Fibroblast of peridontal ligament (primary cell): ENCODE data around the gene BLM.
A peak's percentile ranks its signal among the peaks of the same experiment; 100 is the strongest.
"Not testable (repeated sequence)": the region's sequence is repeated elsewhere in the genome, so short reads cannot be mapped to it uniquely, and the experiment has no call there.

Experiments
- DNase-seq: peaks from one replicate; pipeline ENCODE4 v3.0.0-alpha.2; 2010; ENCODE audit errors: extremely low read depth

BLM gene

DNA sequence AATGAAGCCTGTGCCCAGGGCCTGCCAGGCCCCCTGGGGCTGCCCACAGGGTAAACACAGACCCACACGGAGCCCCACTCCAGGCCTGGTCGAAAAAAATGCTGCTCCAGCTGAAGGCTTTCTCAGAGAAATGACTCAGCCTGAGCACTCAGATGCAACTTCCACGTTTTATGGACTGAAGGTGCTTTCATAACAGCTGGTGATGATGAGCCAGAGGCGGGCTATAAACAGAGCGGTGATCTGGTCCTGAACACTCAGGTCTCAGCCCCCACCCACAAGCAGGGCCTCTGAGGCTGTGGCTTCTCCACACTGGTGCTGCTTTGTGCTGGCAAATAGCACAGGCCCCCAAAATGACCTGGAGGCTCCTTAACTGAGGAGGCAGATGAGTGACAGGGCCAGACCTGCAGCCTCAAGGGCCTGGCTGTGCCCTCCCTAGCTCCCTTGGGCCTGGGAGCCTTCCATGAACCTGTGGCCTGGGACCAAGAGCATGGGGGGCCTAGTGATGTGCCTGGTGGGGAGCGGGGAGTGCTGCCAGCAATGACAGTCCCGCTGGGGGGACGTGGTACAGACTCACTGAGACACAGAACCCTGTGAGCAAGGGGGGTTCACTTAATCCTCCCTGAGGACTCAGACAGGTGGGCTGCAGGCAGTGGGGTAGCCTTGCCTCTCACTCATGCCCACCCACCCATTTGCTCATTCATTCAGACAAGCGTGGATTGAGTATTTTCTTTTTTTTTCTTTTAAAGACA is 128.2 kb downstream of the BLM start:
- DNase-seq: peak; percentile 83

DNA sequence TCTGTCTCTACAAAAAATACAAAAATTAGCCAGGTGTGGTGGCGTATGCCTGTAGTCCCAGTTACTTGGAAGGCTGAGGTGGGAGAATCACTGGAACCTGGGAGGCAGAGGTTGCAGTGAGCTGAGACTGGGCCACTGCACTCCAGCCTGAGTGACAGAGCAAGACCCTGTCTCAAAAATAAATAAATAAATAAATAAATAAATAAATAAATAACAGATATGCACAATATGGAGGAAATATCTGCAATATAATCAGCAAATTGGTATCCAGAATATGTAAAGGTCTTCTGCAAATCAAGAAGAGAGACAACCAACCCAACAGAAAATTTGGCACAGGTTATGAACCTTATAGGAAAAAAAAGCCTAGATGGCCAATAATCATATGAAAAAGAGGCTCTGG is 132.3 kb downstream of the BLM start:
- not testable (repeated sequence) for DNase-seq

DNA sequence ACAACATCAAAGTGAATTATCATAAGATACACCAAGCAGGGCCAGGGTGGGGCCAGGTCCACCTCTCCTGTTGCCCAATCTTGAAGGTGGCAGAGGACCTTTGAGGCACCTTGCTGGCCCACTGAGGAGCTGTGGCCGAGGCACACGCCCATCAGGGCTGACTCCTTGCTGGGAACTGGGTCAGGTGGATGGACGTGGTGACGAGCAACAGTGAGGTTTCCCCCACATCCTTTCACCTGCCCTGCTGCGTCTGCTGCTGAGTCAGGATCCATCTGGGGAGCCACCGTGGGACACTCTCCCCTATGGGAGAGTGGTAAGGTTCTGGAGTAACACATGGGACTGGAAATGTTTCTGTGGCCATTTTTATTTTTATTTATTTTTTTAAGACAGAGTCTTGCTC is 134.0 kb downstream of the BLM start:
- DNase-seq: no peak

DNA sequence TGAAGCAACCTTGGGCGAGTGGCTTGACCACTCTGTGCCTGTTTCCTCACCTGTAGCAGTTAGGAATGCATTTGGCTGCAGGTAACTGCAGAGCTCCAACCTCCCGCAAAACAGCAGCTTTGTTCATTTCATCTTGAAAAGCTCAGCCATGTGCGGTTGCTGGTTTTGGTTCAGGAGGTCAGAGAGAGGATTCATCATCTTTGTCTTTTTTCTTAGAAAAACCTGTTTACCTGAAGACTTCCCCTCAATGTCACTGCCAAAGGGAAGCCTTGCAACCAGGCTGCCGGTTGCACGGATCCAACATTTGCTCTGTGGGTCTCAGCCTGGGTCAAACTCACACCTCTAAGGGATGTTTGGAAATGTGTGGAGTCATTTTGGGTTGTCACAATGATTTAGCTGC is 134.8 kb downstream of the BLM start:
- DNase-seq: no peak

DNA sequence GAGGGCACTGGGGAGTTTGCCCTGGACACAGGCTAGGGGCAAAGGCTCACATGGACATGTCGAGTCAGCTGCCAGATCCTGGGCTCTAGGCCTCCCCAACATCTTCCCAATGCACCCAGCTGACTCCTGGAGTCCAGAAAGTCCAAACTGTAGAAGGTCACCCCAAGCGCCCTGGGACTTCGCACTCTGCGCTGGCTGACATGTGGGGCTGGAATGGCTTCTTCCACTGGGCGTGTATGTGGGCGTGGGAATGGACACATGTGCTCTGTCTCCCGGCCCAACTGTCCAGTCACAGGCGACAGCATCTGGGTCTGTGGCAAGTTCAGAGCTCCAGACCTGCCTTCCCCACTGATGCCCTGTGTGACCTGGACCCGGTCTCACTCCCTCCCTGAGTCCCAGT is 138.0 kb downstream of the BLM start:
- DNase-seq: no peak

DNA sequence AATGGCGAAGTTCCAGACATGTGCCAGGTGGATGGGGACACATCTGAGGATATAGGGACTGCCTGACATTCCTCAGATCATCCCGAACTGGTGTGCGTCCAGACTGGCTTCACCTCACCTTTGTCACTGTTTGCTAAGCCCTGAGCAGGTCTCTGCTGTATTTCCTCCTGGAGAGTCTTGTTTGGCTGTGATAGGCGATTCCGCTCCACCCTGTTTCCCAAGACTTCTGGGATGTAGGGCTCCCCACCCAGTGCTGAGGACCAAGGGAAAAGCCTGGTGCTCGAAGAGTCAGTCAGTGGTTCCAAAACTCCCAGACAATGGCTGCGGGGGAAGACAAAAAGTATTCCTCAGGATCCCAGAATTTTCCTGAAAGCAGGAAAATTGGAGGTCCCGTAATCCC is 140.2 kb downstream of the BLM start:
- DNase-seq: no peak

DNA sequence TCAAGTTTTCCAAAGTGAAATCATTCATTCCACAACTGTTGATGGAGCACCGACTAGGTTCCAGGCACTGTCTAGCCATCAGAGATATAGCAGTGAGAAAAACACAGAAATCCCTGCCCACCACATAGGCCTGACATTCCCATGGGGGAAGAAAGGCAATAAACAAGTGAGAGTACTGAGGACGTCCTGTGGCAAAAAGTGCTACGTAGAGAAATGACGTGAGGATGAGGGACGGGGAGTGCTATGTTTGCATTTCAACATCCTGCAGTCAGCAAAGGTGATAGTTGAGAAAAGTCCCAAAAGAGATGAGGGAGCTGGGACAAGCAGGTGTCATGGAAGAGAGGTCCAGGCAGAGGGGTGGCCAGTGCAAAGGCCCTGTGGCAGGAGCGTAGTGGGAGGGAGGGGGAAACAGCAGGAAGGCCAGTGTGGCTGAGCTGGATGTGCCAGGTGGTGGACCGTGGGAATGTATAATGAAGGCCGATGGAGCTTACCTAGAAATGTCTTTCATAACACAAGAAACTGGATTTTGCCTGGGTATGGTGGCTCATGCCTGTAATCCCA is 140.8 kb downstream of the BLM start:
- no peak for DNase-seq

DNA sequence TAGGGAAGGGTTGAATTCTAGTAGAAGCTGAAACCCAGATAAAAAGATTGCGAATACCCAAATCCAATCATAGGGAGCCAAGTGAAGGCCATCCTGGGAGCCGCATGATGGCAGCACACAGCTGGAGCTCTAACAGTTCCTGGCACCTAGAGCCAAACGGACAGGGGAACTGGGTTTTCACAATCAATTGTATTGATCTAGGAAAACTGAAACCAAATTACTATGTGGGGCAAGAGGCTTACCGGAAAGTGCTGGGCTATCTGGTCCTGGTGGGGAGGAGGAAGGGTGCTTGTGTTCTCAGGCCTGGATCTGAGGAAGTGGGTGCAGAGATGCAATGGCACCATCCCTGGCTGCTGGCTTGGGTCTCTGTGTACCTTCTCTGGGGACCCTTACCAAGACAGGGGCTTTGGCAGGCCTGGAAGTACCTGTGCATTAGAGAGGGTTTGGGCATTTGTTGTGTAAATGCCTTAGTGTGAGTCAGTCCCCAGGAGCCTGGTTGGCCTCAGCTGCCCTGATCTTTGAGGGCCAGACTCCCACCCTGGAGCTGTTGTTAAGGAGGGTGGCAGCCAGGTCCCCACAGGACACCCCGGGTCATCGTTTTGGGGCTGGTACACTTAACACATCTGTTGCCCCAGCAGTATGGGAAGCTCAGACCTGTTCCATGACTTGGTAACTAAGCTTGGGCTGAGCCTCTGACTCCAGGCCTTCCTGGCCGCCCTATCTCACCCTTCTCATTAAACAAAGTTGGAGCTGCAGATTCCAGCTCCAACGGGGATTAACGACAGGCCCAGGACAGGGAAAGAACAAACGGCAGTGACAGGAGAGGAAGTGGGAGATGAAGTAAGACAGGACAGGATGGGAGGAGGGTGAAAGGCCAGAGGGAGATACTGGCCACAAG is 142.3 kb downstream of the BLM start:
- no peak for DNase-seq

DNA sequence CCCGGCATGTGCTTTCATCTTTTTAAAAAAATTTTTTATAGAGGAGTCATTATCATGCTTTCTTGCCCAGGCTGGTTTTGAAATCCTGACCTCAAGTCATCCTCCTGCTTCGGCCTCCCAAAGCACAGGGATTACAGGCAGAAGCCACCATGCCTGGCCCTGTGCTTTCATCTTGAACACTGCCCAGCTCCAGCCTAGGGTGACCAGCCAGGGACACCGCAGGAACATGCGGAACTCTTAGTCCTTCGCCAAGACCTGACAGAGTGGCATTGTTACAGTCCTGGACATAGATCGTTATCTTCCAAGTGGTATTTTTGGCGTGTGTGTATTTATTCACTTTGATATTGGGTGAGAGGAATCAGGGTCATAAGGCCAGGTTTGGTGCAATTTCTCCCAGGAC is 143.3 kb downstream of the BLM start:
- no peak for DNase-seq

DNA sequence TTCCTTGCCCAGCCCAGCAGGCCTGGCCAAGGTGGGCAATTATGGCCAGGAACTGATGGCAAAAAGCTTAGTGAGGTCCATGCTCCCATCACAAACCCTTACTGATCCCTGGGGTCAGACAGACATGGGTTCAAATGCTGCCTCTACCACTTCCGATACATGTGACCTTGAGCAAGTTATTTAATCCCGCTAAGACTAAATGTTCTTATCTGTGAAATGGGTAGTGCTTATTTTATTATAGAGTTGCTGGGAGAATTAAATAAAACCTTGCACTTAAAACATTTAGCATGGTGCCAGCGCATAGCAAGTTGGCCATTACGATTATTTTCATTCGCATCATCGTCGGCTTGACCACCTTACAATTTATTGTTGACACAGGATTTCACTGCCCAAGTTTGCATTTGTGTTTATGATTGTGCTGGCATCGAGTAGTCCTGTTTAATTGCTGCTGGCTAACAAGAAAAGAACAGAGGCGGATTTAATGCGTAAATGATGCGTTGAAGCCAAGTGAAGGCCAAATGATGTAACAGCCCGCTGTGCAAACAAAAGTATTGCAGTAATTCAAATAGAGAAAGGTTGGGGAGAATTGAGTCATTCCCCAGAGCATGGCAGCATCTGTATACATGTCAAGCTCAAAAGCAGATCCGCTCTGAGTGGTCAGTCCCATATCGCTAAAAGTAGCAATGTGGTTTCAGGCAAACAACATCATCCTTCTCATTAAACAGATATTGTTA is 144.0 kb downstream of the BLM start:
- DNase-seq: peak; percentile 13

DNA sequence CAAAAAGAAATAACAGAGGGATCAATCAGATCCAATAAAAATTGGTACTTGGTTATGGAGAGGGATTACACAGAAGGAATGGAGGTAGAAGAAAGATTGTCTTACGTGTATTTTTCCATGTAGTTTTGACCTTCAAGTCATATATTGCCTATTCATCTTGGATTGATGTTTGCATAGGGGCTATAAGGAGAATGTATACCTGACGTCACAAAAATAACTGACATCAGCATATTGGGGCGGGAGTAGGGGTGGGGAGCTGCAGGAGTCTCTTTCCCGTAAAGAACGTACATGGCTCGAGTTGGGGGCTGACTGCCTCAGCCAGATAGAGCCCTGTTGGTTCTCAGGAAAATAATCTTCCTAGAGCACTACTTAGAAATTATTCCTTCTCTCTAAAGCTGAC is 145.3 kb downstream of the BLM start:
- no peak for DNase-seq

DNA sequence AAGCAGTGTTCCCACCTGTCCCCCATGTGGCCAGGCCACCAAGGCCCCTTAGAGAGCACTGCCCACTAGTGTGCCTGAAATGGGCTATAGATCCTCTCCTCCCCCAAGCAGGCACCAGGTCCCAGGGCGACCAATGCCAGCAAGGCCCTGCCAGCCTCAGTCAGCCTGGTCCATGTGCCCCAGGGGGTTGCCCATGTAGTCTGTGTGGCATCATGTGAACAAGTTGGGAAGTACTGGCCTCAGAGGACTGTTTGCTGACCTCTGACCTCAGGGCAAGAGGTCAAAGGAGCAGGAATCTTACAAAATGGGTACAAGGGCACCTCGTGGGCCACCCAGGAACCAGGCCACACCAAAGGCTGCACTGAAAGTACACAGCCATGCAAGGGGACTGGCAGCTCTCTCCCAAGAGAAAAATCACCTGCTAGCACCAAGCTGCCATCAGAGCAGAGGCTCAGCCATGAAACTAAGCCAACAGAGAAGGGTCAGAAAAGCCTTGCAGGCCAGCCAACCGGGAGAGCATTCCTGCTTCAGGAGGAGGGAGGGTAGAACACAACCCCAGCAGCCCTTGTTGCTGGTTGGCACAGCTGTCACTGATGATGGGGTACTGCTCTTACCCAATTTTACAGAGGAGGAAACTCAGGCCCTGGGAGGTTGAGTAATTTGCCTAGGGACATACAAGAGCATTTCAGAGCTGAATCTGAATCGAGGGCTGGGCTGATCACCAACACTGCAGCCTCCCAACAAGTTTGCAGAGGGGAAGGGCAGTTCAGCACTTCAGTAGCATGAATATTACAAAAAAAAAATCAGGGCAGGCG is 146.0 kb downstream of the BLM start:
- peak; percentile 67 for DNase-seq

DNA sequence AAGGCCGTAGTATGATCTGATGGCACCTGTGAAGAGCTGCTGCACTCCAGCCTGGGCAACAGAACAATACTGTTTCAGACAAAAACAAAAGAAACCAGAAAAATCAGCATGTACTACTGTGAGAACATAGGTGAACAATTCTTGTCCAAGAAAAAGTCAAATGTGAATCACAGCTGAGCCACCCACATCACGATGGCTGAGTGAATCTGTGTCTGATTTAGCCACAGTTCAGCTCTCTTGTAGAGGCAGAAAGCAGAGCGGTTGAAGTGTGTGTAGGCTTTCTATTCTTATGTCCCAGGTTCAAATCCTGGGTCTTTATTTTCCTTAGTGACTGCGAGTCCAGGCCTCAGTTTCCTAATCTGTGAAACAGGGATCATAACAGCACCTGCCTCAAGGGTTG is 146.8 kb downstream of the BLM start:
- DNase-seq: no peak

DNA sequence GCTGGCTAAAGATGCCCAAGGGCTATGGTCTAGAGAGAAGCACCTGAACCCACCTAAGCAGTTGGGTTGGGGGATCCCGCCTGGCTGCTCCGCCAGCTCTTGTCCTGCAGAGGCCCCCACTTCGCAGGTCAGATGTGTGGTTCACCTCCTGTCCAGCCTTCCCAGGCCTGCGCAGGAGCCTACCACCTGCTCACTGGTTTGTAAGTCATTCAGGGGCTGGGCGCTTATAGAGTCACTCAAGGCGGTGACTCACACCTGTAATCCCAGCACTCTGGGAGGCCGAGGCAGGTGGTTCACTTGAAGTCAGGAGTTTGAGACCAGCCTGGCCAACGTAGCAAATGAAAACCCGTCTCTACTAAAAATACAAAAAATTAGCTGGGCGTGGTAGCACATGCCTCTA is 147.4 kb downstream of the BLM start:
- no peak for DNase-seq

DNA sequence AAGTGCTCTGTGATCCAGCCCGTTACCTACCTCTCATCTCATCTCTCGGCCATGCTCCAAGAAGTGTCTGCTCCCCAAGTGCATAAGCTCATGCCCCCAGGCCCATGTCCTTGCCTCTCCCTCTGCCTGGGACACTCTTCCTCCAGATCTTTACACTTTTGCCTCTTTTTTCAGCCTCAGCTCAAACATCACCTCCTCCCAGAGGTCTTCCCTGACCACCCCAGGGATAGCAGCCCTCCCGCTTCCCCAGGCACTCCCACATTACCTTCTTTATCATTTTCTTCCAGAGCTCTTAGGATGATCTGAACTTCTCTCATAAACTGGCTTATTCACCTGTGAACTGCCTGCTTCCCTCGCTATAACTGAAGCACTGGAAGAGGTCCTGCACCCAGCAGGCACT is 148.6 kb downstream of the BLM start:
- DNase-seq: no peak
